ENCODE results near the gene MNX1.

- TF ChIP-seq CTCF (IDR thresholded peaks at IDR 0.05) (no peak), POLR2A (IDR thresholded peaks at IDR 0.05) (no peak)
These were observed 25.1 kb downstream of the MNX1 start for GRCh38 chr7:156985101-156985992.

Data from body of pancreas (tissue), 4 donors.